Activated CD4-positive, alpha-beta T cell treated with anti-CD3 and anti-CD28 coated beads for 48 hours (primary cell): ENCODE measurements around the gene NSMF.

ENCODE experiments used
- DNase-seq: peaks from one replicate; pipeline ENCODE4 v3.0.0-alpha.2; 2020

NSMF gene

DNA sequence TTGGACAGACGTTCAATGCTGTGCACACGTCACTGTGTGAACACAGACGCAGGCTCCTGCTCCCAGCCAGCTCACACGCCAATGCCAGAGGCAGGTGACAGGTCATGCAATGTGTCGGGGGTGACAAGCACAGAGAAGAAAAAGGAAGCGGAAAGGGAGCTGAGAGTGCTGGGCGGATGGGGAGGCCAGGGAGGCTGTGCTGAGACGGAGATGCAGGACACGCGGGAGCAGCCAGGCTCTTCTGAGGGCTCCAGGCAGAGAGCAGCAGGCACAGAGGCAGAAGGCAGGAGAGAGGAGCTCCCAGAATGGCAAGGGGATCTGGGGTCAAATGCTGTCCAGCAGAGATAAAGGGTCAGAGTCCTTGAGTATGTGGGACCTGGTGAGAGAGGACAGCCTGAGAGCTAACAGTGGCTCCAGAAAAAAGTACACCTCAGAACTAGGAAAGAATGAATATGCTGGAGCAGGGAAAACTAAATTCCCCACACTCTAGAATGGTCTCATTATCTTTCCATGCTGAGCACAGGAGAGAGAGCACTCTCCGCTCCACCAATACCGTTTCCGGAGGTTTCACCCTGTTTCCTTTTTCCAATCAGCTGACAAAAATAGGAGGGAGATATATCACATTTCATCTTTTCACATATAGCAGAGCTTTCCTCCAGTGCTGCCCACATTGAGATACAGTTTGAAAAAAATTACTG, 32.8 kb upstream of the NSMF start:
- no peak for DNase-seq

DNA sequence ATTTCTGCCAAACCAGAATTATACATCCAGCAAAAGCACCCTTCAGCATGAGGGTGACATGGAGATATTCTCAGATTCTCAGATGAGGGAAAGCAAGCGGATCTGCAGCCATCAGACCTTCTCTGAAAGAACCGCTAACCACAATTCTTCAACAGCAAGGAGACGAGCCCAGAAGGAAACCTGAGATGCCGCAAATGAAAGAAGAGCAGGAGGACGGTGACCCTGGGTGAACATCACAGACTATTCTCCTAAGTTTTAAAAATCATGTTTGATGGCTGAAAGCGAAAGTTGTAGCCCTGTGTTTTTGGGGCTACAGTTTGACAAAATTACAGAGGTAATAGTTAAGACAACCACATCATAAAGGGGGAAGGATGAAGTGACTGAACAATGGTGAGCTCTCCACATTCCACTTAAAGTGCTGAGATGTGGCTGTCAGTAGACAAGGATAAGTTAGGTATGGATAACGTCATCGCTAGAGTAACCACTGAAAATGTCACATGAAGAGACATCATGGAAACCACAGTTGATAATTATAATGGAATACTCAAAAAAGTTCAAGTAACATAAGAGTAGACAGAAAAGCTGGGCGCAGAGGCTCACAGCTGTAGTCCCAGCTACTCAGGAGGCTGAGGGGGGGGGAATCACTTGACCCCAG, 31.5 kb upstream of the NSMF start:
- DNase-seq = no peak

DNA sequence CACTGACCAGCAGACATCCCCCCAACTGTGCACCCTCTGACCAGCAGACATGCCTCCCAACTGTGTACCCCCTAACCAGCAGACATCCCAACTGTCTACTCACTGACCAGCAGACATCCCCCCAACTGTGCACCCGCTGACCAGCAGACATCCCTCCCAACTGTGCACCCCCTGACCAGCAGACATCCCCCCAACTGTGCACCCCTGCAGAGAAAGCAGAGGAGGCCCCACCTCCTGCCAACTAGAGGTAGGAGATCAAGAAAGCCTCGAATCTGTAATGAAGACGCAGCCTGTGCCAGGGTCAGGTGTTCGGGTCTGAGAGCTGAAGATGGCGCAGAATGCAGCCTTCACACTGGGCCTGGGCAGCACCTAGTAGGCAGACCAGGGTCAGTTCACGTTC, 29.8 kb upstream of the NSMF start:
- no peak for DNase-seq

DNA sequence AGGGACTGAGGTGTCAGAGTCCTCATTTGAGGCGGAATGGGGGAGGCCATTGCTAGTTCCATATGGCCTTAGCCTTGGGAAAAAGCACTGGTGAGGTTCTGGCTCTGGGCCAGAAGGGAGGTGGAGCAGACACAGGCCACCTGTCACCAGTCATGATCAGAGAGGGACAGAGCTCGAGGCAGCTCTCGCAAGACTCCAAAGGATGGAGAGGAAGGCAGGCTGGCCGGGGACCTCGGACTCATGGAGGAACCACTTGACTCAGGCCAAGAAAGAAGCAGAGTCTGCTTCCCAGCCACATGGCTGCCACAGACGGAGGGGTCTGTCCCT, 29.2 kb upstream of the NSMF start:
- DNase-seq = no peak

DNA sequence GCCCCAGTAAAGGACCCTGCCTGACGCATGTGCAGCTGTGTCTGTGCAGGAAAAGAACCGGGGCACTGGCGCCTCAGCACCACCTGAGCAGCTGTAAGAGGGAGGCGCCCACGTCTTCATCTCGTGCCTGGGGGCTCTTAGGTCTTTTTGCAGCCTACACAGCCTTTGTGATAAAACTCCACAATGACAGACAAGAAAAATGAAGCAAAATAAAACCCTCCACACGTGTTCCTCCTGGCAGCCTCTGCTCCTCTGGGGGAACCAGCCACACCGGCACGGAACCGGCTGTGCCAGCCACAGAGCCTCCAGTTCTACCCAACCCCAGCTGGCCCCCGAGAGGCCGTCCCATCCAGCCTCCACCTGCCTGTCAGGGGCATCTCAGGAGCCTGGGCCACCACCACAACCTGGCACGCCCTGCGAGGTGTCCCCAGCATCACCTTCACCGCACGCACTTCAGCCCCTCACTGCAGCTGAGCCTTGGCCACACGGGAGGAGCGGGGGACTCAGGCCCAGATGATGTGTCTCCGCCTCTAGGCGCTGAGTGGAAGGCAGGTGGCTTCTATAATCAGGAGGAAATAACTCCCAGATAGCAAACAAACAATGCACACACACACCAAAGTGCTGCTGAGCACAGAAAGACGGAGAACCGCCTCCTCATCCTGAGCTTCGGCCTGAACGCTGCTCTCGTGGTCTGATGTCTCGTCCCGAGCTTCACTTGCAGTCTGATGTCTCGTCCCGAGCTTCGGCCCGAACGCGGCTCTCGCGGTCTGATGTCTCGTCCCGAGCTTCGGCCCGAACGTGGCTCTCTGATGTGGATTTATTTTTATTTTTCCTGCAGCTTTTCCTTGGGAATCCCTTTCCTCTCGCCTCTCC, 28.6 kb upstream of the NSMF start:
- no peak for DNase-seq

DNA sequence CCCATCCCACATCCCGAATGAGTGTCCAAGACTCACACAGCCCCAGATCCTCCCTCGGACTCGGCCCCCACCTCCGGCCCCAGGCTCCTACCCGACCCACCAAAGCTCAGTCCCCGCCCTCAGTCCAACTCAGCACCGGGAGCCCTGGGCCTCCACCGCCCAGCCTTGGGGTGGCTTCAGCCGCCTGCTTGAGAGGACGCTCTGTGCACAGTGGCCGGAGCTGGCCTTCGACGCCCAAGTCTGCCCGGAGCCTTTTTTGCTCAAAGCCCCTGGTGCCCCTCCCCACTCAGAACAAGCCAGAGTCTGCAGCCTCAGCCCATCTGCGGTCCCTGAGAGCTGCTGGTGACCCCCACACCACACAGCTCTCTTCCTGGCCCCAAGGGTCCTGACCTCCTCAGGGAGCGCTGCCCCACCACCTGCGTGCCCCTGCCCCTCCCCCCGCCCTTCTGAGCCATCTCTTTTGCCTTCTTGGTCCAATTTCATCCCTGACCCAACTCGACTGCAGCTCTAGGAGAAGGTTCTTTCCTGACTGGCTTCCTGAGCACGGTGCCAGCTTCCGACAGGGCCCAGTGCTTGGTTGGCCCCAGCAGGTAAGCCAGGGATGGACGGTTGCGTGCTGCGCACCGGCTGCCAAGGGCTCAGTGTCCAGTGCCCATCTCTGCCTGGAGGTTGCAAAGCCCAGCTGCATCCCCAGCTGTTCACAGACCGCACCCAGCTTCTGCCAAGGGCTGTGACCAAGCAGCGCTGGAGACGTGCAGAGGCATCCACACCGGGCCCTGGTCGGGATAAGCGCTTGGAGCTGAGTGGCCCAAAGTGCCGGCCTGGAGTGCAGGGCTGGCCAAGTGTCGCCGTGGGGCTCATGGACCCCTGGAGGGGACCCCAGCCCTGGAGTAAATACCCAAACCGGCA, 27.7 kb upstream of the NSMF start:
- no peak for DNase-seq

GRCh38 chr9:137486141-137486490, 27.0 kb upstream of the NSMF start:
- DNase-seq = no peak

- no peak for DNase-seq
These were observed 26.4 kb upstream of the NSMF start for GRCh38 chr9:137485343-137486140.

- no peak for DNase-seq
These were observed 25.6 kb upstream of the NSMF start for GRCh38 chr9:137484551-137485315.

- no peak for DNase-seq
These were observed 23.1 kb upstream of the NSMF start for GRCh38 chr9:137482094-137482781.

DNA sequence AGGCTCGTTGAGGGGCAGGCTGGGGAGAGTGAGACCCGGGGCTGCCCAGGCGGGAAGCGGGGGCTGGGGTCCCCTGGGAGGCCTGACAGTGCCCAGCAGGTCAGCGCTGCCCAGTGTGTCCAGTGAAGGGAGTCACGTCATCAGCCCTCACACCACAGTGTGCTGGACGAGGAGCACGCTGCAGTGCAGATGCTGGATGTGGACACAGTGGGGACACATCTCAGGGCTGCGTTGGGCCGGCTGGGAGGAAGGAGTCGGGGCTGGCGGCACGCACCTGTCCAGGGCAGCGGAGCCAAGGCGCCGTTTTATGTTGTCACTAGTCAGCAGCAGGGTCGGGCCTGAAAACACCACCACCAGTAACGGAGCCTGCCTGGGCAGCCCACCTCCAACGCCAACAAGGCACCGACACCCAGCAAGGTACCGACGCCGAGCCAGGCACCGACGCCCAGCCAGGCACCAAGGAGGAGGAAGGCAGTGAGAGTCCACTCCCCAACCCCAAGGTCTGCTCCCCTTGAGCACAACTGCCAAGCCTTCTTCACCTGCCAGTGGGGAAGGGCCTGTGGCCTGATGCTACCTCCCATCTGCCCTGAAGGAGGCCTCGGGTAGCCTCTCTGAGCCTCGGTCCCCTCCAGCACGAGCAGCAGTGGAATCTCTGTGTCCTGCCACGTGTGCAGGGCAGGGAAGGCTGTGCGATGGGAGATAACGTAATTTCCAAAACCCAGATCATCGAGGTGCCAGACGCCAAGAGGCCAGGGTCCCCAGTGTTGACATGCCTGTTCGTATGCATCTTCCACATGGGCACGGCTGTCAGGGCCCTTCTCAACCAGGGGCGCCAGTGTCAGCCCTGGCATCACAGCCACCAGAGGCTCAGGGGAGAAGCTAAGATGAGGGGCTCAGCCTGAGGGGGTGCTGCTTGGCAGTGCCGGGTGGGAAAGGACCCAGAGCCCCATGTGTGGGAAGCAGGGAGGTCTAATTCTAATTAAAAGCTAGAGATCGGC, 21.9 kb upstream of the NSMF start:
- no peak for DNase-seq

GRCh38 chr9:137479892-137480685, 21.0 kb upstream of the NSMF start:
- DNase-seq = no peak

DNA sequence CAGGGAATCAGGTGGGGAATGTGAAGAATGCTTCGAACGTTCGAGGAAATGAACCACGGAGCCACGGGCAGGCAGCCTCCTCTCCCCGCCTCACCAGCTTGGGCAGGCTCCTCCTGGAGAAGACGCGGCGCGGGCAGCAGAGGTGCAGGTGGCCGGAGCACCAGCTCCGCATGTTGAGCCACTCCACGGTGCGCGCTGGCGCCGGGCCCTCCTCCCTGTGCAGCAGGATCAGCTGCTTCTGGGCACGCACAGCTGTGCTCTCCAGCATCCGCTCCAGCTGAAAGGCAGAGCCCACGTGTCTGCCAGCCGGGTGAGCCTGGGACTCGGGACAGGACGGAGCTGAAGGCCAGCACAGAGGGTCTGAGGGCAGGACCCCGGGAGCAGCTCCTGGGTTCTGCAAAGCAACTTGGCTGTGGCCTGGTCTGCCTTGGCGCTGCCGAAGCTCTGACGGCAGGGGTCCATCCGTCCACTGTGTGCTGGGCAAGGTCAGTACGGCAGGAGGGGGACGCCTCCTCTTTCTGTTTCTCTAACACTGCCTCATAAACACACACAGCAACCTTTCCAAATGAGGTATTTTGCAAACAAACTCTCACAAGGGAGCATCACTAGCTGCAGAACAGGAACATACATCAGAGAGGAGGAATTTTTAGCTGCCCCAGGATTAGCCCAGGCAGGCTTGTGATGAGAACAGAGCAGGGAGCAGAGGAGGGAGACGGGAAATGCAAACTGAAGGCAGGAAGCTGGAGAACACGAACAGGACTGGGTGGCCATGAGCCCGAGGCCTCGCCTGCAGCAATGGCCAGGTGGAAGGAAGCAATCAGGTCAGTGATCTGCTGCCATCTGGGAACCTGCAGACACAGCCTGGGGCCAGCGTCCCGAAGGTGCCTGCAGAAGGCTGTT, 20.1 kb upstream of the NSMF start:
- DNase-seq = no peak

- no peak for DNase-seq
These were observed 19.5 kb upstream of the NSMF start for GRCh38 chr9:137478613-137478961.

DNA sequence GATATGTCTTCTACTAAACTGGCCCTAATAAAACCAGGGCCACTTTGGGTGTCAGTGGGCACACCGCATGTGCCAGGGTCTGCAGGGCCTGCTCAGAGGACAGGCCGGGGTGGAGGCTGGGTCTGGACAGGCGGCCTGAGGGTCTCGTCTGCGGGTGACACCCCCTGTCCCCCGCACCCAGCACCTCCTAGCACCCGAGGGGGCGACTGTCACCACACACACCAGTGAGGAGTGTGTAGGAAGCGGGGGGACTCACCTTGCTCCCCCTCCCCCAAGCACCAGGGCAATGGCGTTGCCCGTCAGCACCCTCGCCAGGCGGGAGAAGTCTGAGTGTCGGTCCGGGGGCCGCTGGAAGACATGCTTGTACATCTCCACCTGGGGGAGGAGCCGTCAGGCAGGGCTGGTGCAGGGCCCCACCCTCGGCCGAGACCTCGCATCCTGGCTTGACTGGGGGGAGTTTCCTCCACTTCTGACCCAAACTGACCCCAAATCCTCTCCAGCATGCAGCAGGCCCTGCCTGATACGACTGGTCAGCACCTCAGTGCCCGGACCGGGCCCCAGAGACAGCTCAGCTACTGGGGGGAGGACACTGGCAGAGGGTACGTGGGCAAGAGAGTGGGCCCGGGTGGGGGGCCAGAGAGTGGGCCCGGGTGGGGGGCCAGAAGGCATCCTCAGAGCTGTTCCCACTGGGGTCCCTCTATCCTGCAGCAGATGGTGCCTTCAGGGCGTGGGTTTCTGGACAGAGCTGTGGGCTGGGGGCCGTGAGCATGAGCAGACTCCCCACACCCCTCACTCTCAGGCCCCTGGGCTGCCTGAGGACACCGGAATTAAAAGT, 18.9 kb upstream of the NSMF start:
- DNase-seq = no peak

DNA sequence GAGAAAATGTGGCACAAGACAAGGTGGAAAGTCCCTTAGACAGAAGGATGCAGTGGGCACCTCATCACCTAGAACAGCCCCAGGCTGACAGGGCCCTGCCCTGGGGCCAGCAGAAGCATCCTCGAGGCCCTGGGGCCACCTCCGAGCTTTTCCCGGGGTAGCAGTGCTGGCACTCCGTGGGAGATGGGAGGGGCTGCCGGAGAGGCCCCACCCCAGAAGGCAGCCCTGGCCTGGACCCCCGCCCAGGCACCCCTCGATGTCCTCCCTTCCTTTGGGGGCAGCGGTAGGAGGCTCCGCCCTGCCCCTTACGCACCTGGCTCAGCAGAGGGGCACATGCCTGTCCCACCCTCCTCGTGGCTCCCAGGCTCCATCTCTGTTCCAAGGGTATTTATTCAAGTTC, 17.7 kb upstream of the NSMF start:
- DNase-seq = no peak

DNA sequence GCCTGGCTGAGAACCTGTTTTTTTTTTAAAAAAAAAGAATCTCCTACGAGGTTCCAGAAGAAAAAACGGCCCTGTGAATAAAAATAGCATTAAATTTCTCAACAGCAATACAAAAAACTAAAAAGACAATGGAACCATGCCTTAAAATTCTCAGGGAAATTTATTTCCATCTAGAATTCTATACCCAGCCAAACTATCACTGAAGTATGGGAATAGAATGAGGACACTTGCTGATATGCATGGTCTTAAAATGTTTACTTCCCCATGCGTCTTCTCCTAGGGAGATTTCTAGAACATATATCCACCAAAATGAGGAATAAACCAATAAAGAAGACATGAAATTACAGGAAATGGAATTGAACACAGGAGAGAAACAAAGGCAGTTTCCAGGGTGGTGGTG, 16.5 kb upstream of the NSMF start:
- no peak for DNase-seq
